ENCODE results near the gene FBXW7. TPM values are rescaled to one million over a fixed set of nuclear protein-coding genes. Genes with fewer than 3 reads are reported as not detected.

FBXW7 gene
- total RNA-seq, 1 donor from 2014 or later, result 56.7 TPM

DNA sequence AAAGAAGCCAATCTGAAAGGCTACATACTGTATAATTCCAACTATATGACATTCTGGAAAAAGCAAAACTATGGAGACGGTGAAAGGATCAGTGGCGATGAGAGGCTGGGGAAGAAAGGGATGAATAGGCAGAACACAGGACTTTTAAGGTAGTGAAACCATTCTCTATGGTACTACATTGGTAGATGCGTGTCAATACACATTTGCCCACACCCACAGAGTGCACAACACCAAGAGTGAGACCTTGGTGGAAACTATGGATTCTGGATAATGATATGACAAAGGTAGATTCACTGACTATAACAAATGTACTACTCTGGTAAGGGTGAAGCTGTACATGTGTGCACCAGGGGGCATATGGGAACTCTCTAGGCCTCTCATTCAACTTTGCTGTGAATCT, 134.5 kb downstream of the FBXW7 start:
- no peak for DNase-seq
- Histone ChIP-seq H3K4me3 (no peak overlapping the region), H3K9me3 (replicated peaks) (no peaks in the 10 kb centered on the region), H3K36me3 (no peaks in the 10 kb centered on the region), H3K27ac (replicated peaks) (no peak overlapping the region), H3K4me1 (peaks cover 7% of the 10 kb centered on the region), H3K27me3 (ENCODE audit: low read depth) (no peaks in the 10 kb centered on the region)
- TF ChIP-seq, protein P1, sequence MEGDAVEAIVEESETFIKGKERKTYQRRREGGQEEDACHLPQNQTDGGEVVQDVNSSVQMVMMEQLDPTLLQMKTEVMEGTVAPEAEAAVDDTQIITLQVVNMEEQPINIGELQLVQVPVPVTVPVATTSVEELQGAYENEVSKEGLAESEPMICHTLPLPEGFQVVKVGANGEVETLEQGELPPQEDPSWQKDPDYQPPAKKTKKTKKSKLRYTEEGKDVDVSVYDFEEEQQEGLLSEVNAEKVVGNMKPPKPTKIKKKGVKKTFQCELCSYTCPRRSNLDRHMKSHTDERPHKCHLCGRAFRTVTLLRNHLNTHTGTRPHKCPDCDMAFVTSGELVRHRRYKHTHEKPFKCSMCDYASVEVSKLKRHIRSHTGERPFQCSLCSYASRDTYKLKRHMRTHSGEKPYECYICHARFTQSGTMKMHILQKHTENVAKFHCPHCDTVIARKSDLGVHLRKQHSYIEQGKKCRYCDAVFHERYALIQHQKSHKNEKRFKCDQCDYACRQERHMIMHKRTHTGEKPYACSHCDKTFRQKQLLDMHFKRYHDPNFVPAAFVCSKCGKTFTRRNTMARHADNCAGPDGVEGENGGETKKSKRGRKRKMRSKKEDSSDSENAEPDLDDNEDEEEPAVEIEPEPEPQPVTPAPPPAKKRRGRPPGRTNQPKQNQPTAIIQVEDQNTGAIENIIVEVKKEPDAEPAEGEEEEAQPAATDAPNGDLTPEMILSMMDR (IDR thresholded peaks at IDR 0.05; ENCODE audit: borderline replicate concordance), result no peak
- intact Hi-C loops (cut with micrococcal nuclease), result no loop called here

DNA sequence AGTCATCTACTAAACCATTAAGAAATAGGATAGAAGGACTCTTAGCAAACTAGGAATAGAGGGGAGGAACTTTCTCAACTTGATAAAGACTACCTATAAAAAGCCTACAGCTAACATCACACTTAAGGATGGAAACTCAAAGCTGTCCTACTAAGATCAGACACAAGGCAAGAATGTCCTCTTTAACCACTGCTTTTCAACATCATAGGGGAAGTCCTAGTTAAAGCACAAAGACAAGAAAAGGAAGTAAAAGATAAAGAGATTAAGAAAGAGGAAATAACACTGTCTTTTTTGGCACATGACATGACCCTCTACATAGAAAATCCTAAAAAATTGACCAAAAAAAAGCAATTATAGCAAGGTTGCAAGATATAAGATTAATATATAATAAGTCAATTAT, 136.6 kb downstream of the FBXW7 start:
- DNase-seq, result no peak
- TF ChIP-seq, protein P1 (IDR thresholded peaks at IDR 0.05; ENCODE audit: borderline replicate concordance), result no peak
- peaks cover 7% of the 10 kb centered on the region for H3K4me1 ChIP-seq
- no peak overlapping the region for H3K4me3 ChIP-seq
- H3K9me3 ChIP-seq (replicated peaks), result no peaks in the 10 kb centered on the region
- H3K27ac ChIP-seq (replicated peaks), result no peak overlapping the region
- intact Hi-C loops (cut with micrococcal nuclease), result no loop called here
- H3K27me3 ChIP-seq (ENCODE audit: low read depth), result no peaks in the 10 kb centered on the region
- H3K36me3 ChIP-seq, result no peaks in the 10 kb centered on the region

GRCh38 chr4:152398060-152398459, 137.8 kb downstream of the FBXW7 start:
- peaks cover 7% of the 10 kb centered on the region for H3K4me1 ChIP-seq
- no peaks in the 10 kb centered on the region for H3K27me3 ChIP-seq (ENCODE audit: low read depth)
- TF ChIP-seq, protein P1 (IDR thresholded peaks at IDR 0.05; ENCODE audit: borderline replicate concordance), result peak; percentile 50
- intact Hi-C loops (cut with micrococcal nuclease), result no loop called here
- no peak overlapping the region for H3K4me3 ChIP-seq
- H3K27ac ChIP-seq (replicated peaks), result no peak overlapping the region
- DNase-seq, result no peak
- H3K36me3 ChIP-seq, result no peaks in the 10 kb centered on the region
- H3K9me3 ChIP-seq (replicated peaks), result no peaks in the 10 kb centered on the region

GRCh38 chr4:152394791-152395190, 141.1 kb downstream of the FBXW7 start:
- no peak overlapping the region for H3K27ac ChIP-seq (replicated peaks)
- no peak overlapping the region for H3K4me3 ChIP-seq
- DNase-seq, result no peak
- intact Hi-C loops (cut with micrococcal nuclease), result no loop called here
- no peaks in the 10 kb centered on the region for H3K27me3 ChIP-seq (ENCODE audit: low read depth)
- peaks cover 7% of the 10 kb centered on the region for H3K4me1 ChIP-seq
- TF ChIP-seq, protein P1 (IDR thresholded peaks at IDR 0.05; ENCODE audit: borderline replicate concordance), result no peak
- no peaks in the 10 kb centered on the region for H3K9me3 ChIP-seq (replicated peaks)
- no peaks in the 10 kb centered on the region for H3K36me3 ChIP-seq

DNA sequence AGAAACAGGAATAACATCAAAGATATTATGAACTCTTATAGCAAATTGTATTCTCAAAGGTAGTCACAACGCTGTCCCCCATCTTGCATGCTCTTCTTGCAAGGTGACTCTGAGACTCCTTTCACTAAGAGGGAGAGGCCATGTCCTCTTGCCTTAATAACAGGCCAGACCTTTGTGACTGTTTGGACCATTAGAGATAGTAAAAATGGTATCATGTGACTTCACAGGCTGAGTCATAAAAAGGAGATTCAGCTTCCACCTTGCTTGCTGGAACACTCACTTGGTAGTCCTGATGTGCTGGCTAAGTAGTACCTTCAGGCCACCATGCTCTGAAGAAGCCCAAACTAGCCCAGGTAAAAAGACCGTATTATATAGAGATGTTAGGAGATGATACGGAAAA, 143.8 kb downstream of the FBXW7 start:
- TF ChIP-seq, protein P1 (IDR thresholded peaks at IDR 0.05; ENCODE audit: borderline replicate concordance), result no peak
- no peak for DNase-seq
- intact Hi-C loops (cut with micrococcal nuclease), result no loop called here

GRCh38 chr4:152390216-152390615, 145.7 kb downstream of the FBXW7 start:
- Histone ChIP-seq H3K4me3 (no peak overlapping the region), H3K9me3 (replicated peaks) (no peaks in the 10 kb centered on the region), H3K27me3 (ENCODE audit: low read depth) (no peaks in the 10 kb centered on the region), H3K4me1 (peaks cover 6% of the 10 kb centered on the region), H3K27ac (replicated peaks) (no peak overlapping the region), H3K36me3 (no peaks in the 10 kb centered on the region)
- TF ChIP-seq, protein P1 (IDR thresholded peaks at IDR 0.05; ENCODE audit: borderline replicate concordance), result no peak
- intact Hi-C loops (cut with micrococcal nuclease), result no loop called here
- DNase-seq, result no peak

More for the DNA sequence above, 143.8 kb downstream of the FBXW7 start:
- no peaks in the 10 kb centered on the region for H3K36me3 ChIP-seq
- H3K27me3 ChIP-seq (ENCODE audit: low read depth), result no peaks in the 10 kb centered on the region
- H3K27ac ChIP-seq (replicated peaks), result no peak overlapping the region
- no peaks in the 10 kb centered on the region for H3K9me3 ChIP-seq (replicated peaks)
- H3K4me1 ChIP-seq, result no peaks in the 10 kb centered on the region
- no peak overlapping the region for H3K4me3 ChIP-seq
